K562 (cell line): ENCODE results near the gene FAM124B. TPM values are rescaled to one million over a fixed set of nuclear protein-coding genes. Genes with fewer than 3 reads are reported as not detected.

ENCODE experiments used
- KAT2B ChIP-seq: IDR thresholded peaks from one replicate; pipeline ENCODE4 v1.6.1; 2012; ENCODE audit warnings: low read depth, mild to moderate bottlenecking, control low read depth, inconsistent platforms, low read length, moderate library complexity
- MCM5 ChIP-seq: fragments of 450-650 bp; IDR thresholded peaks from 2 replicates; pipeline ENCODE4 v1.6.1; 2016; ENCODE audit warnings: low read depth
- TFAM ChIP-seq: fragments of 250-450 bp; sonication (Bioruptor Pico); conservative IDR thresholded peaks from 2 replicates; pipeline ENCODE4 v1.5.0; 2021; ENCODE audit warnings: mild to moderate bottlenecking, moderate library complexity
- ZBTB1 ChIP-seq: sonication (generic); formaldehyde crosslinking; IDR thresholded peaks from 2 replicates; pipeline ENCODE4 v1.8.1; 2023; ENCODE audit warnings: missing genetic modification reagents, low read depth, mild to moderate bottlenecking, borderline replicate concordance
- ZNF347 ChIP-seq: fragments of 450-650 bp; formaldehyde crosslinking; IDR thresholded peaks from 2 replicates; pipeline ENCODE4 v1.4.0; 2020; ENCODE audit warnings: low read depth, mild to moderate bottlenecking, moderate library complexity
- ZNF586 ChIP-seq: fragments of 450-650 bp; formaldehyde crosslinking; conservative IDR thresholded peaks from 2 replicates; pipeline ENCODE4 v1.4.0; 2020; ENCODE audit warnings: mild to moderate bottlenecking, moderate library complexity
- polyA plus RNA-seq, 8 experiments: library from polyadenylated mRNA; depleted of rRNA in 4 of 8; stranded (reverse) in 5 of 8; unstranded in 3 of 8; fragments of >200 nt; fragmentation: Nextera tagmentation in 2 of 8; fragmentation: Illumina TruSeq in 1 of 8; extraction: Ambion mirVana in 2 of 8; extraction: Trizol in 1 of 8; gene quantifications; 2 replicates each; pipeline versions ENCODE4 v1.2.1 to v1.2.3, GENCODE V29; 2011 to 2014; ENCODE audit warnings: inconsistent platforms in 1 of 8, missing spikeins in 1 of 8
- total RNA-seq, 7 experiments: library from RNA; depleted of rRNA in 6 of 7; stranded (reverse); fragments of >200 nt in 6 of 7; fragmentation: Illumina TruSeq in 2 of 7; extraction: Trizol in 2 of 7; gene quantifications; 2 replicates each; pipeline versions ENCODE4 v1.2.1 to v1.2.3, GENCODE V29; 2011 to 2021; ENCODE audit warnings: low replicate concordance in 1 of 7
- TF ChIP-seq, protein P1 (sequence below): IDR thresholded peaks from 3 replicates; pipeline ENCODE4 v1.6.1; 2011; ENCODE audit warnings: borderline replicate concordance, mild to moderate bottlenecking, moderate library complexity; ENCODE audit not compliant: insufficient read length; ENCODE audit errors: extremely low read depth
- TF ChIP-seq, protein P2 (sequence below), 2 experiments: fragments of 450-650 bp; IDR thresholded peaks; 2 replicates each; pipeline ENCODE4 v1.6.1; 2016; ENCODE audit warnings: mild to moderate bottlenecking in 2 of 2, borderline replicate concordance in 1 of 2, low read depth in 1 of 2, moderate library complexity in 1 of 2

FAM124B gene
- total and polyA plus RNA-seq, 9 of the 15 experiments (the other 6 are each of a cell fraction or from before 2014, with no cell fraction given): 6.2 to 21.4 (median 9.3) TPM

DNA sequence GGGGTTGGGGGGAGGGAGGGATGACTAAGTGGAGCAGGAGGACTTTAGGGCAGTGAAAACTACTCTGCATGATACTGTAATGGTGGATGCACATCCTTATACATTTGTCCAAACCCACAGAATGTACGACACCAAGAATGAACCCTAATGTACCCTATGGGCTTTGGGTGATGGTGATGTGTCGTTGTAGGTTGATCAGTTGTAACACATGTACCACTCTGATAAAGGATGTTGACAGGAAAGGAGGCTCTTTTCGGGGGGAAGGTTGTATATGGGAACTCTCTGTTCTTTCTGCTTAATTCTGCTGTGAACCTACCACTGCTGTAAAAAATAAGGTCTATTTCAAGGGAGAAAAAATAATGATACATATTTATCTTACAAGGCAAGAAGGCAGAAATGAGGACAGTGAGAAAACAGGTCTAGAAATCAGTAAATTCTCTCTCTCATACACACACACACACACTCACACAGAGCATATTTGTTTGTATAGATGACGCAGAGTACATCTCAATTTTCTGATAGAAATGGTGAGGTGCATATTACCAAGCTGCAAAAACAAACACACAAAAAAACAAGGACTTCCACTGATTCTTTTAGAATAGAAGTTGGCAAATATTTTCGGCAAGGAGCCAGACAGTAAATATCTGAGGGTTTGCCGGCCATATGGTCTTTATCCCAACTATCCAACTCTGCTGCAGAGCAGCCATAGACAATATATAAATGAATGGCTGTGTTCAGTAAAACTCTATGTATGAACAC, 20.2 kb downstream of the FAM124B start (continued):
- TF ChIP-seq, protein P1, sequence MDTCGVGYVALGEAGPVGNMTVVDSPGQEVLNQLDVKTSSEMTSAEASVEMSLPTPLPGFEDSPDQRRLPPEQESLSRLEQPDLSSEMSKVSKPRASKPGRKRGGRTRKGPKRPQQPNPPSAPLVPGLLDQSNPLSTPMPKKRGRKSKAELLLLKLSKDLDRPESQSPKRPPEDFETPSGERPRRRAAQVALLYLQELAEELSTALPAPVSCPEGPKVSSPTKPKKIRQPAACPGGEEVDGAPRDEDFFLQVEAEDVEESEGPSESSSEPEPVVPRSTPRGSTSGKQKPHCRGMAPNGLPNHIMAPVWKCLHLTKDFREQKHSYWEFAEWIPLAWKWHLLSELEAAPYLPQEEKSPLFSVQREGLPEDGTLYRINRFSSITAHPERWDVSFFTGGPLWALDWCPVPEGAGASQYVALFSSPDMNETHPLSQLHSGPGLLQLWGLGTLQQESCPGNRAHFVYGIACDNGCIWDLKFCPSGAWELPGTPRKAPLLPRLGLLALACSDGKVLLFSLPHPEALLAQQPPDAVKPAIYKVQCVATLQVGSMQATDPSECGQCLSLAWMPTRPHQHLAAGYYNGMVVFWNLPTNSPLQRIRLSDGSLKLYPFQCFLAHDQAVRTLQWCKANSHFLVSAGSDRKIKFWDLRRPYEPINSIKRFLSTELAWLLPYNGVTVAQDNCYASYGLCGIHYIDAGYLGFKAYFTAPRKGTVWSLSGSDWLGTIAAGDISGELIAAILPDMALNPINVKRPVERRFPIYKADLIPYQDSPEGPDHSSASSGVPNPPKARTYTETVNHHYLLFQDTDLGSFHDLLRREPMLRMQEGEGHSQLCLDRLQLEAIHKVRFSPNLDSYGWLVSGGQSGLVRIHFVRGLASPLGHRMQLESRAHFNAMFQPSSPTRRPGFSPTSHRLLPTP: no peak
- TF ChIP-seq, protein P2, sequence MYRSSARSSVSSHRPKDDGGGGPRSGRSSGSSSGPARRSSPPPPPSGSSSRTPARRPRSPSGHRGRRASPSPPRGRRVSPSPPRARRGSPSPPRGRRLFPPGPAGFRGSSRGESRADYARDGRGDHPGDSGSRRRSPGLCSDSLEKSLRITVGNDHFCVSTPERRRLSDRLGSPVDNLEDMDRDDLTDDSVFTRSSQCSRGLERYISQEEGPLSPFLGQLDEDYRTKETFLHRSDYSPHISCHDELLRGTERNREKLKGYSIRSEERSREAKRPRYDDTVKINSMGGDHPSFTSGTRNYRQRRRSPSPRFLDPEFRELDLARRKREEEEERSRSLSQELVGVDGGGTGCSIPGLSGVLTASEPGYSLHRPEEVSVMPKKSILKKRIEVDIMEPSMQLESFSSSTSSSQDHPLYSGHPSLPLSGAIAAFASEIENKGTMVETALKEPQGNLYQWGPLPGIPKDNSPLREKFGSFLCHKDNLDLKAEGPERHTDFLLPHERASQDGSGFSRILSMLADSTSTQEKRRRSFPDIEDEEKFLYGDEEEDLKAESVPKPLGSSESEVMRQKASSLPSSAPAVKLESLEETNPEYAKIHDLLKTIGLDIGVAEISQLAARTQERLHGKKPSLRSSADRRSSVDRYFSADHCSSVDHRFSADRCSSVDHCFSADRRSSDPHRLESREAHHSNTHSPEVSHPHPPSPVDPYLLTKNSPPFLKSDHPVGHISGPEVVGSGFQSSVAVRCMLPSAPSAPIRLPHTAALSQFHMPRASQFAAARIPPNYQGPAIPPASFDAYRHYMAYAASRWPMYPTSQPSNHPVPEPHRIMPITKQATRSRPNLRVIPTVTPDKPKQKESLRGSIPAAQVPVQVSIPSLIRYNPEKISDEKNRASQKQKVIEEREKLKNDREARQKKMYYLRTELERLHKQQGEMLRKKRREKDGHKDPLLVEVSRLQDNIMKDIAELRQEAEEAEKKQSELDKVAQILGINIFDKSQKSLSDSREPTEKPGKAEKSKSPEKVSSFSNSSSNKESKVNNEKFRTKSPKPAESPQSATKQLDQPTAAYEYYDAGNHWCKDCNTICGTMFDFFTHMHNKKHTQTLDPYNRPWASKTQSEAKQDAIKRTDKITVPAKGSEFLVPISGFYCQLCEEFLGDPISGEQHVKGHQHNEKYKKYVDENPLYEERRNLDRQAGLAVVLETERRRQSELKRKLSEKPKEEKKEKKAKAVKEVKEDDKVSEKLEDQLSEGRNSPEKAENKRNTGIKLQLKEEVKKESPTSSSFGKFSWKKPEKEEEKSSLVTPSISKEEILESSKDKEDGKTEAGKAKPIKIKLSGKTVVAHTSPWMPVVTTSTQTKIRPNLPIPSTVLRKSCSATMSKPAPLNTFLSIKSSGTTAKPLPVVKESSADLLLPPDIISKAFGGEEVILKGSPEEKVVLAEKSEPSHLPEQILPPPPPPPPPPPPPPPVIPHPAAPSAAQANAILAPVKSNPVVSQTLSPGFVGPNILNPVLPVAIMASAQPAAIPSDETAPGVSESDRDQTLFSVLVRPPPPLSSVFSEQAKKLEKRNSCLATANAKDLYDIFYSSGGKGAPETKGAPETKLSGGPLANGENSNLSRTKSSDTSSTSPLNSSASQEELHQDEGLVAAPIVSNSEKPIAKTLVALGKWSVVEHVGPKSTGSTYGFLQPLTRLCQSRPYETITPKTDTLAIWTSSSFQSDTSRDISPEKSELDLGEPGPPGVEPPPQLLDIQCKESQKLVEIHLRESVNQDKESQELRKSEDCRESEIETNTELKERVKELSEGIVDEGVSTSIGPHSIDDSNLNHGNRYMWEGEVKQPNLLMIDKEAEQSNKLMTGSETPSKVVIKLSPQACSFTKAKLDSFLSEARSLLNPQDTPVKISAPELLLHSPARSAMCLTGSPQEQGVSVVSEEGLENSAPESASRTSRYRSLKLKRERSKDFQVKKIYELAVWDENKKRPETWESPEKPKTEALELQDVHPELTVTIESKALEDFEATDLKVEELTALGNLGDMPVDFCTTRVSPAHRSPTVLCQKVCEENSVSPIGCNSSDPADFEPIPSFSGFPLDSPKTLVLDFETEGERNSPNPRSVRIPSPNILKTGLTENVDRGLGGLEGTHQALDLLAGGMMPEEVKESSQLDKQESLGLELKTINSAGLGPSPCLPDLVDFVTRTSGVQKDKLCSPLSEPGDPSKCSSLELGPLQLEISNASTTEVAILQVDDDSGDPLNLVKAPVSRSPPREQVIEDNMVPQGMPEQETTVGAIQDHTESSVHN (IDR thresholded peaks at IDR 0.05; ENCODE audit: borderline replicate concordance in 1 of 2, low read depth in 1 of 2): no peak
- TF ChIP-seq ZNF586 (no peak), ZBTB1 (CRISPR knock-in tag) (no peak), KAT2B (no peak), TFAM (no peak), MCM5 (no peak), ZNF347 (no peak)
